Fibroblast of peridontal ligament (primary cell): ENCODE results near the gene TMX3.

ENCODE experiments used
- DNase-seq: peaks from one replicate; pipeline ENCODE4 v3.0.0-alpha.2; 2010; ENCODE audit errors: extremely low read depth

TMX3 gene, protein sequence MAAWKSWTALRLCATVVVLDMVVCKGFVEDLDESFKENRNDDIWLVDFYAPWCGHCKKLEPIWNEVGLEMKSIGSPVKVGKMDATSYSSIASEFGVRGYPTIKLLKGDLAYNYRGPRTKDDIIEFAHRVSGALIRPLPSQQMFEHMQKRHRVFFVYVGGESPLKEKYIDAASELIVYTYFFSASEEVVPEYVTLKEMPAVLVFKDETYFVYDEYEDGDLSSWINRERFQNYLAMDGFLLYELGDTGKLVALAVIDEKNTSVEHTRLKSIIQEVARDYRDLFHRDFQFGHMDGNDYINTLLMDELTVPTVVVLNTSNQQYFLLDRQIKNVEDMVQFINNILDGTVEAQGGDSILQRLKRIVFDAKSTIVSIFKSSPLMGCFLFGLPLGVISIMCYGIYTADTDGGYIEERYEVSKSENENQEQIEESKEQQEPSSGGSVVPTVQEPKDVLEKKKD

DNA sequence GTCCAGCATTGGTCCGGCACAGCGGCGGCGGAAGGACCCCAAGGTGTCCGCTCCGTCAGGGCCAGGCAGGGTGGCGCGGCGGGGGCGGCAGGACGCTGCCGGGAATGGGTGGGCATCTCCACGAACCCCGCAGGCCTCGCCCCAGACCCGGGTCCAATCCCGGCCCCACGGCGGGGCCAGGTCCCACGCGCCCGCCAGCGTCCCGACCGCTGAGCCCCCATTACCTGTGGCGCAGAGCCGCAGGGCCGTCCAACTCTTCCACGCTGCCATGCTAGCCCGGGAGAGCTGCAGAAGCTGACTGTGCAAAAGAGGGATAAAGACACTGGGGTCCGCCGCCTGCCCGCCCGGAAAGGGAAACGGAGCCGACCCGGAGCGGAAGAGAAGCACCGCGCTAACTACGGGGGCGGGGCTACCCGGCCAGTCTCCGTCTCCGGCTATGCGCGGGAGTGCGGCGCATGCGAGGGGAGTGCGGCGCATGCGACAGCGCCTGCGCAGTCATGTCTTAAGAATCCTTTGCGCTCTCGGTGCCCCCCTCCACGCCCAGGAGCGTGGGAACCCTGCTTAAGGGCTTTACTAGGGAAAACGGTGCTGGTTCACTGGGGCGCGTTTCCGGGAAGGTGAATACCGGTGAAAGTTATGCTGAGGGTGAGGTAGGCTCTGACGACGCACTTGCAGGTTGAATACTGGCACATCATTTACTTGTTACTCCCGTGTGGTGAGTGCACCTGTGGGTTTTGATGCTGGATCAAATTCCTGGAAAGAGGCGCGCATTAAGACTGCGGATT lies at the start of gene TMX3:
Gene TMX3, minus strand, starts transcription at position 397 of the 785 bp plus-strand sequence. Its CDS starts 127 bp downstream, at position 270.
- DNase-seq, result peak; percentile 89

- peak; percentile 52 for DNase-seq
Measured at GRCh38 chr18:68764016-68764415, 49.1 kb upstream of the TMX3 start.

GRCh38 chr18:68763083-68763482 lies 48.2 kb upstream of the TMX3 start:
- peak; percentile 62 for DNase-seq

- DNase-seq, result no peak
Measured at GRCh38 chr18:68759308-68759707, 44.4 kb upstream of the TMX3 start.

GRCh38 chr18:68757126-68757525 lies 42.2 kb upstream of the TMX3 start:
- peak; percentile 81 for DNase-seq

DNA sequence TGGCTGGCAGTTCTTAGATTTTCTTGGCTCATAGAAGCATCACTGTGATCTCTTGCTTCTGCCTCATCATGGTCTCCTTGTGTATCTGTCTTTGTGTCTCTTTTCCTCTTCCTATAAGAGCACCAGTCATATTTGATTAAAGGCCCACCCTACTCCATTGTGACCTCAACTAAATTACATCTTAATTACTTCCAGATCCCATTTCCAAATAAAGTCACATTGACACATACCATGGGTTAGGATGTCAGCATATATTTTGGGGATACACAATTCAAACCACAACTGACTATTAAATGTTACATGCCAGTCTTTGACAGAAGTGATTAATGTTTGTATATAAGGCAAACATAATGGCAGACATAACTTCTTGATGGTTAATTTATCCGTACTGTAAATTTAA lies 27.3 kb upstream of the TMX3 start:
- peak; percentile 76 for DNase-seq

DNA sequence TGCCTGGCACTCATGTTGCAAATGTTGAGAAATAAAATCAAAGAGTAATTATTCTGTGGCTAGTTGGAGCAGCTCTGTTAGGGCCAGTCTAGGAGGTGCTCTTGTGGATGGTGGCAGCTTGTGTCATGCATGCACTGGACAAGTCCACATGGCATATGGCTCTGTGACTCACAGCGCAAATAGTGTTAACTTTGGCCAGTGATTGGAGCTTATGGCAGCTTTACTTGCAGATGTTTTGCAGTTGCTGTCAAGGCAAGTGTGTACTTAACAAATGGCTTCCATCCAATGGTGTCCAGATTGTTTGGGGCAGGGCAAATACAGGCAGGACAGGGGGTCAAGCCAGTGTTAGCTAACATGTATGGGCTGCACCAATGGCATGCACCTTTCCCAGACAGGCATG lies 26.1 kb upstream of the TMX3 start:
- peak; percentile 22 for DNase-seq

DNA sequence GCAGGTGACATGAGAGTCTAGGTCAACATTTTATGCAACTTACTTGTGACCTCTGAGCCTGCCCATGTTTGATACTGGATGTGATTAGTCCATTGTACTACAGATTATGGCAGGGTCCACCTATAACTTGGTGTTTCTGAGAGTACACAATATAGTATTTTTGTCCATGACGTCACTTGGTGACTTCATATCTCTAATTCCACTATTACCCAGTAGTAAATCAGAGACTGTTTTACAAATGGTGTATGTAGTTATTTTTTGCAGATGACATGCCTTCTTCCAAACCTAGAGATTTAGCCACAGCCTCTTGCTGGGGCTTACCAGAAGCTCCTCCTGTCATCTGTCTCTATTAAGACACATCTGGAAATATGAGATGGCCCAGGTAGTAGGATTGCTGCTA lies 24.6 kb upstream of the TMX3 start:
- no peak for DNase-seq

GRCh38 chr18:68738564-68738963 lies 23.7 kb upstream of the TMX3 start:
- DNase-seq, result no peak

GRCh38 chr18:68735483-68736343 lies 20.8 kb upstream of the TMX3 start:
- peak; percentile 89 for DNase-seq

DNA sequence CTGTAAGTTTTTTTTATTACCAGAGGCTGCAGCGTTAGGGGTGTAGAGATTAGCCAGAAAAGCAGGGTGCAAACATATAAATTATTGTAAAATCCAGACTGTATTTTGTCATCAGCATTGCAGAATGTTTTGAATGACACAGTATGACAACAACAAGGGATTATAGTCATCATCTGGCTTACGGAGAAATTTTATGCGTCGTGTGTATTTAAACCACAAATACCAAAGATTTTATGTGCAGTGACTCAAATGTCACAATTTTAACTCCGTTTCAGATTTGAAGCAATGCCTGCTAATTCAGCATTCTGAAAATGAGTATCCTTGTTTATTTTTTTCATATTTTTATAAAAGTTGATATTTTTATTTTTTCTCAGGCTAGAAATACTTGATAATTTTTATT lies 19.4 kb upstream of the TMX3 start:
- DNase-seq, result peak; percentile 66

DNA sequence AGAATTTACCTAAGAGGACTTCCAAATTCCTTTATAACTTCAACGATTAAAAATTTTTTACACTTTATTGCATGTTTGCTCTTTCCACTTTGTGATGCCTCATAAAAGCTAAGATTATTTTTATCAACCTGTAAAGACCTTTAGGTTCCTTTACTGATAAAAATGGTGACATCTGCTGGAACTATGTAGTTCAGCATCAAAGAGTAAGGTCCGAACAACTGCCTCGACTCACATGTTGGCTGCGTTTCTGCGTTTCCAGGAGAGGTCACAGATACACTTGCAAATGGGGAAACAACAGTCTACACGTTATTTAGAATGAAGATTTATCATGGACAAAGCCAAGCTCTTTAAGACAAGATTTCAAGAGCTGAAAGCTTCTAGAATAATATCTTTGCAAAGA lies 18.8 kb upstream of the TMX3 start:
- DNase-seq, result peak; percentile 21

DNA sequence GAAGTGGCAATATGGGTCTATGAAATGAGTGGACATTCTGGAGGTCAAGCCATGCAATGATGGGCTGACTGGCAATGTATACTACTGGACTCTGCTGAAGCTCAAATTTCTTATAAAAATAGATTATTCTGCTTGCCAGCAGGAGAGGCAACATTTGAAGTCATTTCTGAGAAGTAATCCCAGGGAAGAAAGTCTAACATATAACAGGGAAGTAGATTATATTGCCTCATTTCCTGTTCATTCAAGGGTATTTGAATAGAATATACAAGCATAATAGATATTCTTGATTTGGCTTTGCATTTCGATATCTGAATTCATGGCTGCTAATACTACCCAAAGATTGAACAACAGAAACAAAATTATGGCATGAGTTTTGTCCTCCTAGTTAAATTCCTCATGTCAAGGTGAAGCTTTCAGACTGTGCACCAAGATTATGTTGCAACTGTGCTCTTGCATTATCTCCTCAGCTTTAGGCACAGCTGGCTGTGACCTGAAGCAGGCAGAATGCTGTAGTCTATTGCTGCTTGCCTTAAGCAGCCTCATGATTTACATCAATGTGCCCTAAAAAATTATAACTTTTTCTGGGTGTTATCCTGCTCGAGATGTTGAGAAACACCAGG lies 13.3 kb upstream of the TMX3 start:
- DNase-seq, result no peak

GRCh38 chr18:68727506-68727905 lies 12.6 kb upstream of the TMX3 start:
- DNase-seq, result no peak

DNA sequence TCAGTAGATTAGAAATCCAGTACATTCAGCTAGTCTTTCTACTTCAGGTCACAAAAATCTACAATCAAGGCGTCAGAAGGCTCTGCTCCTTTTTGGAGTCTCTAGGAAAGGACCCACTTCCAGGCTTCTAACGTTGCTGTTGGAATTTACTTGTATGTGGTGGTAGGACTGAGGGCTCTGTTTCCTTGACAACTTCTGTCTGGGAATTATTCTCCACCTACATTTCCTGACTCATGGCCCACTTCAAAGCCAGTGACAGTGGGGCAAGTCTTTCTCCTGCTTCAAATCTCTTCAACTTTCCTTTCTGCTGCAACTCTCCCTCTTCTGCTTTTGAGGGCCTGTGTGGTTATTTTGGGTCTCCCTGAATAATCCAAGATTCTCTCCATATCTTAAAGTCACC lies 10.4 kb upstream of the TMX3 start:
- no peak for DNase-seq

DNA sequence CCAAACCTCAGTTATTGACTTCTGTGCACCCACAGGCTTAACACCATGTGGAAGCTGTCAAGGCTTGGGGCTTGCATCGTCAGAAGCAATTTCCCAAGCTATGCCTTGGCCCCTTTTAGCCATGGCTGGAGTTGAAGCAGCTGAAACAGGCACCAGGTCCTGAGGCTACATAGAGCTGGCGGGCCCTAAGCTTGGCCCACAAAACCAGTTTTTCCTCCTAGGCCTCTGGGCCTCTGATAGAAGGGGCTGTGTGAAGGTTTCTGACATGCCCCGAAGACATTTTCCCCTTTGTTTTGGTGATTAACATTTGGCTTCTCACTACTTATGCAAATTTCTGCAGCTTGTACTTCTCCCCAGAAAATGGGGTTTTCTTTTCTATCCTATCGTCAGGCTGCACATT lies 9.1 kb upstream of the TMX3 start:
- no peak for DNase-seq

- DNase-seq, result no peak
Measured at GRCh38 chr18:68723539-68723938, 8.6 kb upstream of the TMX3 start.

- DNase-seq, result no peak
Measured at GRCh38 chr18:68722821-68723220, 7.9 kb upstream of the TMX3 start.

- peak; percentile 71 for DNase-seq
Measured at GRCh38 chr18:68721681-68722583, 7.0 kb upstream of the TMX3 start.

DNA sequence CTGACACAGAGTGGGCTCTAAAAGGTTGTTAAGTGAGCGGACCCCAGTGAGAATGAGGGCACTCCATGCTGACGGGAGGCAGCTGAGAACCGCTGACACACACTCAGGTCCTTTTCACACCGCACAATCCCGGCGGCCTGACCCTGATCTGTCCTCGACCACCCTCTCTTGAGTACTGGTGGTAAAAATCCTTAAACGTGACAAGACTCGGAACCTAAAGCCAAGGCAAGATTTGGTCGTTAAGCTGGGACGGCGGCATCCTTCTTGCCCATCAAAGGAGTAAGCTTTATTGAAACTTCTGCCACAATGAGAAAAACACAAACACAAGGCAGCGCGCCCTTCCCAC lies 569 bp downstream of the TMX3 start:
- no peak for DNase-seq

DNA sequence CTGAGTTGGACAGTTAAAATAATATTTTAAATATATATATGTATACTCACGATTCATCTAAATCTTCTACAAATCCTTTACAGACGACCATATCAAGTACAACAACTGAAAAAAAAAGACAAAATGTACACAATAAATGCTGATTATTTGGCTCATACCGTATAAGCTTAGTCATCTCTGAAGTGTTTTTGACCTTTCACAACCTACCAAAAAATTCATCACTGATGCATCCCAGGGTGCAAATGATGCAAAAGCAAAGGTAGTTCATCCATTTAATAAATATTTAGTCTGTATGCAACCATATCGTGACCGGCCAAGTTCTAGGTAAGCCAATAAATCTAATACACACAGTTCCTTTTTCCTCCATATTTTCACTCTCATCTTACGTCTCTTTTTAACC lies 1.1 kb downstream of the TMX3 start:
- DNase-seq, result no peak
